Midbrain (tissue), 1 donor: ENCODE data around the gene NPC2.
"Not testable (repeated sequence)": the region's sequence is repeated elsewhere in the genome, so short reads cannot be mapped to it uniquely, and the experiment has no call there.

Experiments
- DNase-seq: peaks from one replicate; lab custom pipeline; 2025; lab: John Stamatoyannopoulos, UW

Gene NPC2

GRCh38 chr14:74469548-74470518 is 23.3 kb downstream of the NPC2 start:
- DNase-seq, result peak; percentile 49

GRCh38 chr14:74468513-74468912 is 24.6 kb downstream of the NPC2 start:
- no peak for DNase-seq

GRCh38 chr14:74465335-74465734 is 27.8 kb downstream of the NPC2 start:
- no peak for DNase-seq

- DNase-seq, result no peak
Measured at GRCh38 chr14:74464785-74465184, 28.3 kb downstream of the NPC2 start.

GRCh38 chr14:74463697-74464096 is 29.4 kb downstream of the NPC2 start:
- DNase-seq, result no peak

GRCh38 chr14:74462993-74463392 is 30.1 kb downstream of the NPC2 start:
- DNase-seq, result no peak

GRCh38 chr14:74459976-74460375 is 33.1 kb downstream of the NPC2 start:
- DNase-seq, result no peak

GRCh38 chr14:74459289-74459946 is 33.7 kb downstream of the NPC2 start:
- no peak for DNase-seq

- DNase-seq, result no peak
Measured at GRCh38 chr14:74457565-74457895, 35.6 kb downstream of the NPC2 start.

GRCh38 chr14:74456684-74457564 is 36.2 kb downstream of the NPC2 start:
- no peak for DNase-seq

GRCh38 chr14:74454397-74454796 is 38.7 kb downstream of the NPC2 start:
- not testable (repeated sequence) for DNase-seq

GRCh38 chr14:74444866-74445265 is 48.2 kb downstream of the NPC2 start:
- DNase-seq, result no peak

GRCh38 chr14:74442757-74443156 is 50.3 kb downstream of the NPC2 start:
- DNase-seq, result no peak

- DNase-seq, result no peak
Measured at GRCh38 chr14:74441113-74441512, 52.0 kb downstream of the NPC2 start.

GRCh38 chr14:74438351-74438915 is 54.7 kb downstream of the NPC2 start:
- no peak for DNase-seq

- no peak for DNase-seq
Measured at GRCh38 chr14:74437496-74438053, 55.5 kb downstream of the NPC2 start.

GRCh38 chr14:74434294-74434693 is 58.8 kb downstream of the NPC2 start:
- no peak for DNase-seq

- DNase-seq, result no peak
Measured at GRCh38 chr14:74429991-74430390, 63.1 kb downstream of the NPC2 start.
